GM12878 (cell line): ENCODE measurements around the gene SPATA45. TPM values are rescaled to one million over a fixed set of nuclear protein-coding genes. Genes with fewer than 3 reads are reported as not detected.

Source experiments
- ATAC-seq: fragments of 200-7000 bp; cut with Tn5 transposase; 3 replicates; pipeline ENCODE4 v1.9.1; 2020; ENCODE audit warnings: mild to moderate bottlenecking, moderate library complexity
- BruUV-seq: library from RNA; stranded (reverse); fragments of 400-500 nt; replicated peaks from 2 replicates; lab custom pipeline; 2021; lab: Mats Ljungman, UMichigan
- CTCF ChIA-PET: fragments of 300-600 bp; sonication (Branson Sonifier 250); formaldehyde crosslinking; extraction: SDS; loops from one replicate; lab custom pipeline; 2021; ENCODE audit warnings: inconsistent platforms; lab: Yijun Ruan, JAX
- POLR2A ChIA-PET: fragments of 350-600 bp; formaldehyde crosslinking; extraction: SDS; loops from one replicate; lab custom pipeline; 2021; ENCODE audit warnings: inconsistent platforms; lab: Charles Lee
- RAD21 ChIA-PET: fragments of 300-600 bp; sonication (Branson Sonifier 250); formaldehyde crosslinking; loops from one replicate; lab custom pipeline; 2023; ENCODE audit warnings: antibody characterized with exemption; ENCODE audit not compliant: unreplicated experiment; lab: Charles Lee
- SMC1A ChIA-PET: fragments of 300-600 bp; sonication (Branson Sonifier 250); formaldehyde crosslinking; loops from one replicate; lab custom pipeline; 2023; ENCODE audit not compliant: unreplicated experiment, uncharacterized antibody; lab: Charles Lee
- DNase-seq: peaks from one replicate; pipeline ENCODE4 v3.0.0-alpha.2; 2011; ENCODE audit warnings: low read depth, low spot score
- FAIRE-seq: peaks from 3 replicates; lab custom pipeline; 2011; peaks lifted over from hg19 to GRCh38; lab: Jason Lieb, UNC
- H2AFZ ChIP-seq: 2 replicates; pipeline ENCODE4 v1.6.0; 2011; ENCODE audit warnings: low read depth, low read length, control low read depth; ENCODE audit not compliant: control insufficient read depth
- H3K27ac ChIP-seq: 2 replicates; pipeline ENCODE4 v1.5.1; 2011; ENCODE audit warnings: control low read depth; ENCODE audit not compliant: control insufficient read depth, insufficient read depth
- H3K27me3 ChIP-seq, 2 experiments: replicated peaks in 1 of 2; 2 replicates each; pipeline versions ENCODE4 v1.6.0 to v1.6.1; 2011; ENCODE audit warnings: low read length in 1 of 2; ENCODE audit not compliant: control insufficient read depth in 2 of 2, insufficient read depth in 2 of 2
- H3K36me3 ChIP-seq, 2 experiments: 2 replicates each; pipeline ENCODE4 v1.5.1; 2011; ENCODE audit warnings: low read length in 1 of 2; ENCODE audit not compliant: control insufficient read depth in 2 of 2, insufficient read depth in 2 of 2
- H3K4me1 ChIP-seq: 2 replicates; pipeline ENCODE4 v1.6.1; 2011; ENCODE audit warnings: mild to moderate bottlenecking, low read length, moderate library complexity, mixed read lengths; ENCODE audit not compliant: control insufficient read depth, insufficient read depth
- H3K4me2 ChIP-seq: 2 replicates; pipeline ENCODE4 v1.6.0; 2011; ENCODE audit warnings: control low read depth; ENCODE audit not compliant: control insufficient read depth, insufficient read depth
- H3K4me3 ChIP-seq: fragments of 200-600 bp; sonication (generic); 2 replicates; pipeline ENCODE4 v1.5.1; 2016
- H3K79me2 ChIP-seq: 2 replicates; pipeline ENCODE4 v1.6.0; 2011; ENCODE audit warnings: low read length; ENCODE audit not compliant: control insufficient read depth, insufficient read depth
- H3K9ac ChIP-seq: 2 replicates; pipeline ENCODE4 v1.8.0; 2011; ENCODE audit warnings: low read length, control low read depth, mixed read lengths; ENCODE audit not compliant: control insufficient read depth, insufficient read depth
- H3K9me3 ChIP-seq: replicated peaks from 3 replicates; pipeline ENCODE4 v1.5.1; 2011; ENCODE audit warnings: mild to moderate bottlenecking, low read length; ENCODE audit not compliant: control insufficient read depth, insufficient read depth
- H4K20me1 ChIP-seq: 2 replicates; pipeline ENCODE4 v1.6.0; 2011; ENCODE audit not compliant: control insufficient read depth, insufficient read depth
- ASH2L ChIP-seq: fragments of 300-600, 200-600 bp; sonication (generic); IDR thresholded peaks from 2 replicates; pipeline ENCODE4 v1.6.1; 2017; ENCODE audit warnings: low read depth, mild to moderate bottlenecking, borderline replicate concordance
- BHLHE40 ChIP-seq, 2 experiments: fragments of 450-650 bp in 1 of 2; IDR thresholded peaks; 2 replicates each; pipeline ENCODE4 v1.6.1; 2011 to 2017; ENCODE audit warnings: low read depth in 2 of 2, borderline replicate concordance in 1 of 2, improper control_type of control experiment in 1 of 2, low read length in 1 of 2, mild to moderate bottlenecking in 1 of 2
- BMI1 ChIP-seq: fragments of 450-650 bp; IDR thresholded peaks from 2 replicates; pipeline ENCODE4 v1.6.1; 2016; ENCODE audit warnings: mild to moderate bottlenecking, moderate library complexity, borderline replicate concordance
- BRCA1 ChIP-seq: IDR thresholded peaks from 2 replicates; pipeline ENCODE4 v1.6.1; 2011; ENCODE audit warnings: low read depth, low read length, improper control_type of control experiment
- FOS ChIP-seq: IDR thresholded peaks from 3 replicates; pipeline ENCODE4 v1.6.1; 2011; ENCODE audit warnings: borderline replicate concordance; ENCODE audit not compliant: insufficient read length; ENCODE audit errors: extremely low read depth
- MEF2A ChIP-seq: IDR thresholded peaks from 2 replicates; pipeline ENCODE4 v1.6.1; 2011; ENCODE audit warnings: low read depth, mild to moderate bottlenecking, low read length, moderate library complexity; ENCODE audit not compliant: insufficient read depth
- MXI1 ChIP-seq: fragments of 150-350 bp; IDR thresholded peaks from 2 replicates; pipeline ENCODE4 v1.6.1; 2011; ENCODE audit warnings: low read depth, mild to moderate bottlenecking, inconsistent platforms, low read length, improper control_type of control experiment
- RELA ChIP-seq: fragments of 450-650 bp; IDR thresholded peaks from 2 replicates; pipeline ENCODE4 v1.8.0; 2014; ENCODE audit warnings: borderline replicate concordance; ENCODE audit not compliant: partially characterized antibody
- RUNX3 ChIP-seq: IDR thresholded peaks from 2 replicates; pipeline ENCODE4 v1.6.1; 2012; ENCODE audit warnings: low read length, inconsistent platforms
- SIX5 ChIP-seq: IDR thresholded peaks from 2 replicates; pipeline ENCODE4 v1.6.1; 2011; ENCODE audit warnings: mild to moderate bottlenecking, low read depth, low read length, moderate library complexity; ENCODE audit not compliant: severe bottlenecking
- TCF12 ChIP-seq: IDR thresholded peaks from 2 replicates; pipeline ENCODE4 v1.6.1; 2011; ENCODE audit warnings: low read depth, mild to moderate bottlenecking, low read length
- YY1 ChIP-seq: IDR thresholded peaks from 2 replicates; pipeline ENCODE4 v1.6.1; 2011; ENCODE audit warnings: low read depth, mild to moderate bottlenecking, low read length
- ZBTB11 ChIP-seq: fragments of 450-650 bp; formaldehyde crosslinking; IDR thresholded peaks from 2 replicates; pipeline ENCODE4 v1.5.0; 2022; ENCODE audit warnings: mild to moderate bottlenecking, missing genetic modification characterization
- ZNF207 ChIP-seq: fragments of 450-650 bp; IDR thresholded peaks from 2 replicates; pipeline ENCODE4 v1.6.1; 2014; ENCODE audit warnings: antibody characterized with exemption, mild to moderate bottlenecking, borderline replicate concordance
- ZNF592 ChIP-seq: fragments of 450-650 bp; IDR thresholded peaks from 2 replicates; pipeline ENCODE4 v1.6.1; 2017; ENCODE audit warnings: mild to moderate bottlenecking, moderate library complexity
- WGBS: methylation state at CpG from one replicate; pipeline ENCODE4 v1.1.6; 2016; ENCODE audit warnings: low lambda C conversion rate; ENCODE audit not compliant: insufficient replicate concordance, insufficient coverage; ENCODE audit errors: missing lambda C conversion rate; 5-methylcytosine and 5-hydroxymethylcytosine counted together
- in situ Hi-C: fragments of 300-500 bp; cut with MboI; formaldehyde crosslinking; loops from 9 replicates; pipeline ENCODE4 v1.14.3; 2018; ENCODE audit warnings: mixed read lengths
- intact Hi-C: fragments of 100-400 bp; cut with micrococcal nuclease; formaldehyde crosslinking; loops from one replicate; pipeline ENCODE4 v1.14.2; 2022; ENCODE audit not compliant: unreplicated experiment
- polyA plus RNA-seq, 11 experiments: library from polyadenylated mRNA; depleted of rRNA in 4 of 11; unstranded in 6 of 11; stranded (reverse) in 5 of 11; fragments of >200 nt; fragmentation: Nextera tagmentation in 4 of 11; fragmentation: Illumina TruSeq in 1 of 11; extraction: Ambion mirVana in 4 of 11; extraction: Trizol in 1 of 11; gene quantifications; 1 replicate in 1 of 11; 2 replicates in 10 of 11; pipeline versions ENCODE4 v1.2.1 to v1.2.3, GENCODE V29; 2011 to 2016; ENCODE audit warnings: inconsistent platforms in 2 of 11, missing spikeins in 2 of 11, low read depth in 1 of 11
- total RNA-seq, 4 experiments: library from RNA; depleted of rRNA in 3 of 4; stranded (reverse); fragments of >200 nt in 3 of 4; fragmentation: Illumina TruSeq in 1 of 4; extraction: Trizol in 1 of 4; gene quantifications; 2 replicates each; pipeline versions ENCODE4 v1.2.1 to v1.2.3, GENCODE V29; 2013 to 2021

Gene SPATA45
- total and polyA plus RNA-seq, 10 of the 15 experiments (the other 5 are each of a cell fraction or from before 2014, with no cell fraction given) = 0.22 to 0.37 (median 0.31) TPM; not detected in 7

GRCh38 chr1:212857992-212858460, 10.6 kb upstream of the SPATA45 start, which contains the start of gene FLVCR1:
FLVCR1 (plus strand) TSS chr1:212858275; CDS start chr1:212858453, 178 bp downstream.
- 1% methylated on average over 35 of the region's 54 CpGs for WGBS
- peak; percentile 97 for ATAC-seq
- Histone ChIP-seq H2AFZ (peak within 1 kb of the TSS; percentile 80), H4K20me1 (no peaks in the 10 kb centered on the region), H3K27ac (peak within 1 kb of the TSS; percentile 79), H3K4me3 (peak within 1 kb of the TSS; percentile 98), H3K4me1 (peaks cover 6% of the 10 kb centered on the region), H3K36me3 (no peaks in the 10 kb centered on the region), H3K79me2 (peaks cover 61% of the 10 kb centered on the region), H3K4me2 (peak within 1 kb of the TSS; percentile 96), H3K9ac (peak within 1 kb of the TSS; percentile 73), H3K27me3 (no peaks in the 10 kb centered on the region), H3K9me3 (no peaks in the 10 kb centered on the region; the same call in 2 of the 3 replicates)
- RAD21 ChIA-PET = interaction anchor here (0.7 to 2.8 kb wide), 15 partner anchors 15 to 443 kb away, joined by 3 to 18 read pairs (median 4); partner anchors contain the start of genes PACC1 and VASH2
- SMC1A ChIA-PET = interaction anchor here (0.6 to 1.6 kb wide), 16 partner anchors 10 to 212 kb away, joined by 3 to 6 read pairs (median 4); no protein-coding TSS in a partner anchor
- in situ Hi-C loops = no loop called here
- CTCF ChIA-PET = interaction anchor here (0.6 to 1.3 kb wide), 7 partner anchors 17 to 212 kb away, joined by 3 to 5 read pairs (median 3); no protein-coding TSS in a partner anchor
- POLR2A ChIA-PET = interaction anchor here (0.6 to 2.7 kb wide), 22 partner anchors 10 to 351 kb away, joined by 3 to 31 read pairs (median 5); partner anchors contain the start of gene SPATA45
- intact Hi-C loops = loop anchor here (1.0 to 5.0 kb wide), 3 partner anchors 14 to 63 kb away; no protein-coding TSS in a partner anchor
- peak; percentile 56 for FAIRE-seq
- peak; percentile 79 for DNase-seq
- BruUV-seq = no TSS peak
- TF ChIP-seq ZNF207 = 0 out of 2 replicates have a peak, but pooled peaks have one; percentile 10
- no peak for TF ChIP-seq RELA
- peak; percentile 78 for TF ChIP-seq MXI1
- TF ChIP-seq ZBTB11 (CRISPR knock-in tag) = no peak
- TF ChIP-seq BRCA1 = no peak
- peak; percentile 82 for TF ChIP-seq RUNX3
- TF ChIP-seq YY1 = peak; percentile 85
- no peak for TF ChIP-seq BMI1
- TF ChIP-seq BHLHE40 (IDR thresholded peaks at IDR 0.05; ENCODE audit: borderline replicate concordance in 1 of 2, low read depth in 2 of 2, low read length in 1 of 2) = peak; percentile 17 to 72; a peak in 2 of 4 replicates
- no peak for TF ChIP-seq ZNF592
- 0 out of 2 replicates have a peak, but pooled peaks have one; percentile 43 for TF ChIP-seq ASH2L
- TF ChIP-seq FOS = no peak
- TF ChIP-seq SIX5 = no peak
- 0 out of 2 replicates have a peak, but pooled peaks have one; percentile 22 for TF ChIP-seq MEF2A
- 0 out of 2 replicates have a peak, but pooled peaks have one; percentile 6 for TF ChIP-seq TCF12
